SH-SY5Y (cell line): ENCODE measurements around the gene PPIP5K2.

Experiments used
- GATA2 ChIP-seq: IDR thresholded peaks from 2 replicates; pipeline ENCODE4 v1.6.1; 2011; ENCODE audit warnings: mild to moderate bottlenecking, low read depth, low read length
- GATA3 ChIP-seq: IDR thresholded peaks from 2 replicates; pipeline ENCODE4 v1.6.1; 2011; ENCODE audit warnings: low read depth, mild to moderate bottlenecking, low read length, moderate library complexity

PPIP5K2 gene

DNA sequence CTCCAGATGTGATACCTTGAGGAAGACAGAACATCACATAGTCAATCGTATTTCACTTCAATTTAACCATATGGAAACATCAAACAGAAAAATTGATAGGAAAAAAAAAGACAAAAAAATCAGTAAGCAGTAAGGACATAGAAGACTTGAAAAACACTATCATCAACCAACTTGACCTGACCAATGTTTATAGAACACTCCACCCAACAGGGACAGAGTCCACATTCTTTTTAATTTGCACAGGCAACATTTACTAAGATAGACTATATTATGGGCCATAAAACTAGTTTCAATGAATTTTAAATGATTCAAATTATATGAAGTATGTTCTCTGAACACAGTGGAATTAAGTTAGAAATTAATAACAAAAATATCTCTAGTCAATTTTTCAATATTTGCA is 117.7 kb downstream of the PPIP5K2 start:
- TF ChIP-seq GATA3: no peak

DNA sequence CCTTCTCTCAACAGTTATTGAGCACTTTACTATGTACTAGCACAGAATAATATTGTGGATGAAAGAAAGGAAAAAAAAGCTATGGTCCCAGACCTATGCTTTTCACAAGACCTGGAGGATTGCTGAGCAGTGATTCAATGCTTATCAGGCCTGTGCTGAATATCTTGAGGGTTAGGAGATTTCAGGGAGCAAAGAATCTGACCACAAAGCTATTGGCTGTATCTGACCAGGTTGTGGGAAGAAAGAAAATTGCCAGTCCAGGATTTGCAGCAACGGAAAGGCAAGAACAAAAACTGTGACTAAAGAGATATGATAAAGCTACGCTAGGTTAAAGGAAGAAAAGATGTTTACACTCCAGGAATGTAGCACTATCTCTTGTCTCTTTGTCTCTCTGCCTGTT is 123.6 kb downstream of the PPIP5K2 start:
- no peak for TF ChIP-seq GATA3
- TF ChIP-seq GATA2: no peak

DNA sequence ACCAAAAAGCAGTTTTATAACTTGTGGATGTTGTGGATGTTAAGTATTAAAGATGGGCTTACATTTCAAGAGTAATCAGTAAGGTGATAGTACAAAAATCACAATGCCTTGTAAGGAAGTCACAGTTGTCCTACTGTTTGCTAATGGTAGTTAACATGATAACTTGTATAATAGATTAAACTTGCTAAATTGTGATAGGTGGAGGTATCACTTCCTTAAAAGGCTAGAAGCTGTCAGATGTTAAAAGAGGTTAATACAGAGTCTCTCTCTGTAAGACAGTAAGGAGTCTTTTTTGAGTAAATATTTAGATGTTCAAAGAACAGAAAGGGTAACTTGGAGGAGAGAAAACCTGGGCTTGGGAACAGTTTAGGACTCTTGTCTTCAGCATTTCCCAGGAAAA is 124.3 kb downstream of the PPIP5K2 start:
- TF ChIP-seq GATA3: no peak
- TF ChIP-seq GATA2: no peak

DNA sequence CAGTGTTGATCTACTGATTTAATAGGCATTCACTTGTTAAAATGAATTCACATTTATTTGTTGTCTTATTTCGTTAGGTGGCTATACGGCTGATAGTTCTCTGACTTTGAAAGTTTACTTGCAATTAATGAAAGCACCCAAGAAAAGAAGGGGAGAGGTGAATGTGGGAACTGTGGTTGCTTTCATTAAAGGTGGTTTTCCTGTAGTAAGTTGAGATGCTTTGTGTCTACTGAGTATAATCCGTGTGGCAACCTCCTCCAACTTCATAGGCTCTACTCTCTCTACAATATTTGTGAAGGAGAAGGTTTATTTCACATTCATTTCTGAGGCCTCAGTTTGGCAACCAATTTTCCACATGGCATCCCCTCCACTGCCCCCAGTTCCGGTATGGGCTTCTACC is 125.7 kb downstream of the PPIP5K2 start:
- no peak for TF ChIP-seq GATA3
- no peak for TF ChIP-seq GATA2

DNA sequence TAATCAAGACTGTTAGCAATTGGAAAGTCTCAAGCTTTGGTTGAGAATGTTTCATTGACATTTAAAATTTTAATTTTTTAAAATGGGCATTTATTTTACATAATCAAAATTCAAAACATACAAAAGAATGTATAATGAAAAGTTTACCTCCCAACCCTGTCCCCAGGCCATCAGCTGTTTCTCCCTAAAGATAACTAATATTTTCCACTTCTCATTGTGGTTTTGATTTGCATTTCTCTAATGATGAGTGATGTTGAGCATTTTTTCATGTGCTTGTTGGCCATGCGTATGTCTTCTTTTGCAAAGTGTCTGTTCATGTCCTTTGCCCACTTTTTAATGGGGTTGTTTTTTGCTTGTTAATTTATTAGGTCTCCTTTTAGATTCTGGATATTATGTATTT is 127.0 kb downstream of the PPIP5K2 start:
- no peak for TF ChIP-seq GATA2
- no peak for TF ChIP-seq GATA3

DNA sequence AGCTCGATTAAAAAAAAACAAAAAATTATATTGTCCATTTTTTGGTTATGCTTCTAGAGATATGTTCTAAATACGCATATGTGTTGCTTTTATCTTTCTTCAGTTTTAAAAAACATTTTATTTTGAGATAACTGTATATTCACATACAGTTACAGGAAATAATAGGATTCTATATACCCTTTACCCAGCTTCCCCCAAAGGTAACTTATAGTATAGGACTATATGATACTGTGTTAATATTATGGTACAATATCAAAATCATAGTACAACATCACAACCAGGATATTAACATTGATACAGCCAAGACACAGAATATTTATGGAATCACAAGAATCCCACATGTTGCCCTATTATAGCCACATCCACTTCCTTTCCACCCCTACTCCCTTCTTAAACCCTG is 129.0 kb downstream of the PPIP5K2 start:
- TF ChIP-seq GATA3 (no peak), GATA2 (no peak)

DNA sequence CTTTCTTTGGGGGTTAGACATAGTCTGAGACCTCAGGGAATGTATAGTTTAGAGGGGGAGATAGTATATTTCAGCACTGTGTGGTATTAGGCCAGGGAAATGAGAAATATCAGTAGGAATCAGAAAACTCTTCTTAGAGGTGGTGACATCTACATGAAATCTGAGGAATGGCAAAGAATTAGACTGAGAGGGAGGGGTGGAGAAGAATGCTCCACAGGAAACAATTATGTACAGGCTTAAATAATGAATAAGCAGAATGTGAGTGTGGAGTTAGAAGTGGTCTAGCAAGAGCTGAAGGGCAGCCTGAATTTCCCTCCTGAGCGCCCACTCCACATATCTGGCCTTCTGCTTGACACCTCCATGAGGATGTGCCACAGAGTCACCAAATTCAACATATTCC is 134.8 kb downstream of the PPIP5K2 start:
- TF ChIP-seq GATA3: no peak
- no peak for TF ChIP-seq GATA2

DNA sequence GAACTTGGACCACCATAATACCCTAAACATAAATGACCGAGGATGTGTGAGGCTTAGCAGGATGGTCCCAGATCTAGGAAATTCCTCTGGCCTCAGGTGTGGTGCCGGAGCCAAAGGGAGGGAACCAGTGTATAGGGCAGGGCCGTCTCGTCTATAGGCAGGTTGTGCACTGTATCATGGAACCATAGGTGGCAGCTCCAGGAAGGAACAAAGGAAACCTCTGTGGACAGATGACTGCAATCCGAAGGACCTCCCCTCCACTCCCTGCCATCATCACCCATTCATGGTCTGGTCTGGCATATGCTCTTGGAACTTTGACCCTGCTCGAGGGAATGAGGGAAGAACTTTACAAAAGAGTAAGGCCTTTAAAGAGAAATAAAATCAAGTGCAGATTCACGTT is 135.6 kb downstream of the PPIP5K2 start:
- TF ChIP-seq GATA3: no peak
- no peak for TF ChIP-seq GATA2

DNA sequence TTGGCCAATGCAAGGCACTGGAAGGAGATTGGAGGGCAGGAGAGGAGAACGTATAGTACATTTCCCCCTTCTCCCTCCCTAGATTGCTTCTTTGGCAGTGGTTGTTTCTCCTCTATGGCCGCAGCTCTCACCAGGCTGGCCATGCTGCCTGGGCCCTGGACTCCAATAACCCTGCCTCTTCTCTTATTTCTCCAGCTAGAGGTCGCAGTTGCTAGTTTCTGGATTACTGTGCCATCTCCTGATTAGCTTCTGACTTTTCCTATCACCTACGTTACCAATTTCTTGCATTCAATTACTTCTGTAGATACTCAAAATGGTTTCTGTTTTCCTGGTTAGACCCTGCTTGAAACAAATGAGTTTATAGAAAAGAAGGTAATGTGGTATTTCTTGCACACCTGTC is 136.1 kb downstream of the PPIP5K2 start:
- TF ChIP-seq GATA3: no peak

- TF ChIP-seq GATA3 (no peak), GATA2 (no peak)
Observed at GRCh38 chr5:103258368-103258956, 138.4 kb downstream of the PPIP5K2 start, which contains the start of gene MACIR. MACIR (plus strand) TSS chr5:103258763; CDS start chr5:103275920, 17,157 bp downstream.

DNA sequence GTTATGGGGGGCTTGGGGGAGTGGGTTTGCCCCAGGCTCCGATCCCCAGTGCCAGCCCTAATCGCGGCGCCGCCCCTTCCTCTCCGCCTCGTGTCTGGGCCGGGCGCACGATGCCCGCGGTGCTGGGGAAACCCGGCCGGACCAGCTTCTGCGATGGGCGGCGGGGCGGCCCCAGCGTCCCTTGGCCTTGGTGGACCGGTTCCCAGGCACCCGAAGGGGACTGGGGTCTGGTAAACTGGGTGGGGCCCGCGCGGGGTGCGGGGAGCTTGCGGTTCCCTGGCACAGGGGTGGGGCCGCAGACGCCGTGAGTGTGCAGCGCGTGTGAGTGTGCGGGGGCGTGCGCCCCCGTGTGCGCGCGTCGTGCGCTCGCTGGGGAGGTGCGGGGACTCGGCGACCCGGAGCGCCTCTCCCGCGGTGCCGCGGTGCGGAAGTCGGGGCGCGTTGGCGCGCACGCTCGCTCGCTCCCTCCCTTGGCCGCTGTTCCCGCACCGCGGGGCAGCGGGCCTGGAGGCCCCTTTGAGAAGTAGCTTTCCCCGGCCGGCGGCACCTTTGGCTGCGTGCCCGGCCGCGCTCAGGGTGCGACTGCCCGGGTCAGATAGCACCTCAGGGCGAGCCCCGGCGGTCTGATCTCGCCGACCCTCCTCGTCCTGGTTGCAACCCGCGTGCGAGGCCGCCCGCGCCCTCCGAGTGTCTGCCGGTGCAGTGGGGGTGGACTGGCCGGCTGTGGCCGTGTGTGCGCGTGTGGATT is 139.0 kb downstream of the PPIP5K2 start:
- TF ChIP-seq GATA2 (0 out of 2 replicates have a peak, but pooled peaks have one; percentile 7), GATA3 (no peak)

GRCh38 chr5:103259705-103260355 is 139.7 kb downstream of the PPIP5K2 start:
- TF ChIP-seq GATA2 (no peak), GATA3 (no peak)

DNA sequence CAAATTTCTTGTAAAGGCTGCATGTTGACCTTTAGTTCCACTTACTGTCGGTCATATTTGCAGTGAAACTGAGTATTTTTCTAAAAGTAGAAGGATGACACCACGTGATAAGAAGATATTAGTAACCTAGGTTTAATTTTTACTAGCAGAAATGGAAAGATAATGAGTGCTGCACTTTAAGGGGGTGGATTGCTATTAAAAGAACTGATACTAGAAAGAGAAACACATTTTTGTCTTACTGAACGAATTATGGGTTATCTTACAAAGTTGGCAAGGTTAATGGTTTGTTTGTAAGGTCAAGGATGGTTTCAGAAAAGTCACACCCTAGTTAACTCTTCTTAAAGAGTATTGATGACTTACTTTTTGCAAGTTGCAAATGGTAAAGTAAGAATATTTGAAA is 140.8 kb downstream of the PPIP5K2 start:
- no peak for TF ChIP-seq GATA3
- TF ChIP-seq GATA2: no peak
